ENCODE results near the gene MYH6. TPM values are rescaled to one million over a fixed set of nuclear protein-coding genes. Genes with fewer than 3 reads are reported as not detected.

MYH6 gene
- total RNA-seq, 1 experiment from 2014 or later: 0.09 TPM

DNA sequence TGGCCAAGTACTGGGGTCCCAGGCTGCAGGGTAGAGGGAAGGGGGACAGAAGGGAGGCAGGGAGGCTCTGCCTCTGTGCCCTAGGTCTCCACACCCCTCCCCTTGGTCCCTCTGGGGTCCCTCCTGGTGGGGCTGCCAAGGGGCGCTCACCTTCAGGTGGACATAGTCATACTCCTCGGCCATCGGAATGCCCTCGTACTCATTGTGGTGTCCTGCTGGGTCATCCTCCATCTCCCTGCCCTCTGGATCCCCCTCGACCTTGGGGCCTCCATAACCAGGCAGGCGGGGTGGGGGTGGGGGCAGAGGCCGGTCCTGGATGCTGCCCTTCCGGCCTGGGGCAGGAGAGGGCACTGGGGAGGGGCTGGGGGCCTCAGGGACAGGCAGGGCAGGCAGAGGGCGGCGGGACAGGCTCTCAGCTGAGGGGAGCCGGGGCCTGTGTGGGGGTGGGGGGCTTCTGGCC is 48.9 kb downstream of the MYH6 start:
- peaks cover 18% of the 10 kb centered on the region for H3K4me1 Mint-ChIP-seq
- POLR2A ChIA-PET: no interaction called here
- H3K36me3 Mint-ChIP-seq: peaks cover 17% of the 10 kb centered on the region
- no peak overlapping the region for H3K4me3 Mint-ChIP-seq
- H3K27ac Mint-ChIP-seq: no peak overlapping the region
- DNase-seq (ENCODE audit: low spot score) (no peak), ATAC-seq (no peak)
- CTCF ChIA-PET: interaction anchor here (1.6 to 6.5 kb wide), 5 partner anchors 13 to 239 kb away, joined by 6 to 95 read pairs (median 22); partner anchors contain the start of gene PPP1R3E
- H3K27me3 Mint-ChIP-seq (ENCODE audit: low read depth): peaks cover 11% of the 10 kb centered on the region
- TF ChIP-seq, protein P1, sequence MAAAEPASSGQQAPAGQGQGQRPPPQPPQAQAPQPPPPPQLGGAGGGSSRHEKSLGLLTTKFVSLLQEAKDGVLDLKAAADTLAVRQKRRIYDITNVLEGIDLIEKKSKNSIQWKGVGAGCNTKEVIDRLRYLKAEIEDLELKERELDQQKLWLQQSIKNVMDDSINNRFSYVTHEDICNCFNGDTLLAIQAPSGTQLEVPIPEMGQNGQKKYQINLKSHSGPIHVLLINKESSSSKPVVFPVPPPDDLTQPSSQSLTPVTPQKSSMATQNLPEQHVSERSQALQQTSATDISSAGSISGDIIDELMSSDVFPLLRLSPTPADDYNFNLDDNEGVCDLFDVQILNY (CRISPR knock-in tag; IDR thresholded peaks at IDR 0.05): no peak
- TF ChIP-seq, protein P2, sequence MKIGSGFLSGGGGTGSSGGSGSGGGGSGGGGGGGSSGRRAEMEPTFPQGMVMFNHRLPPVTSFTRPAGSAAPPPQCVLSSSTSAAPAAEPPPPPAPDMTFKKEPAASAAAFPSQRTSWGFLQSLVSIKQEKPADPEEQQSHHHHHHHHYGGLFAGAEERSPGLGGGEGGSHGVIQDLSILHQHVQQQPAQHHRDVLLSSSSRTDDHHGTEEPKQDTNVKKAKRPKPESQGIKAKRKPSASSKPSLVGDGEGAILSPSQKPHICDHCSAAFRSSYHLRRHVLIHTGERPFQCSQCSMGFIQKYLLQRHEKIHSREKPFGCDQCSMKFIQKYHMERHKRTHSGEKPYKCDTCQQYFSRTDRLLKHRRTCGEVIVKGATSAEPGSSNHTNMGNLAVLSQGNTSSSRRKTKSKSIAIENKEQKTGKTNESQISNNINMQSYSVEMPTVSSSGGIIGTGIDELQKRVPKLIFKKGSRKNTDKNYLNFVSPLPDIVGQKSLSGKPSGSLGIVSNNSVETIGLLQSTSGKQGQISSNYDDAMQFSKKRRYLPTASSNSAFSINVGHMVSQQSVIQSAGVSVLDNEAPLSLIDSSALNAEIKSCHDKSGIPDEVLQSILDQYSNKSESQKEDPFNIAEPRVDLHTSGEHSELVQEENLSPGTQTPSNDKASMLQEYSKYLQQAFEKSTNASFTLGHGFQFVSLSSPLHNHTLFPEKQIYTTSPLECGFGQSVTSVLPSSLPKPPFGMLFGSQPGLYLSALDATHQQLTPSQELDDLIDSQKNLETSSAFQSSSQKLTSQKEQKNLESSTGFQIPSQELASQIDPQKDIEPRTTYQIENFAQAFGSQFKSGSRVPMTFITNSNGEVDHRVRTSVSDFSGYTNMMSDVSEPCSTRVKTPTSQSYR (CRISPR knock-in tag; IDR thresholded peaks at IDR 0.05): no peak
- TF ChIP-seq KAT7 (CRISPR knock-in tag; IDR thresholded peaks at IDR 0.05; ENCODE audit: borderline replicate concordance) (no peak), CBFB (CRISPR knock-in tag; IDR thresholded peaks at IDR 0.05; ENCODE audit: low read depth) (no peak), TCF7 (CRISPR knock-in tag; IDR thresholded peaks at IDR 0.05; ENCODE audit: low read depth) (no peak), ZNF671 (CRISPR knock-in tag; IDR thresholded peaks at IDR 0.05) (no peak), SMAD3 (CRISPR knock-in tag; IDR thresholded peaks at IDR 0.05; ENCODE audit: borderline replicate concordance) (no peak), RORB (CRISPR knock-in tag; IDR thresholded peaks at IDR 0.05) (no peak), ZNF263 (CRISPR knock-in tag; IDR thresholded peaks at IDR 0.05; ENCODE audit: low read depth) (no peak), NR2C2 (CRISPR knock-in tag; IDR thresholded peaks at IDR 0.05) (no peak), ZNF423 (CRISPR knock-in tag; IDR thresholded peaks at IDR 0.05) (no peak), TP53 (CRISPR knock-in tag; IDR thresholded peaks at IDR 0.05) (no peak)
- TF ChIP-seq, protein P3, sequence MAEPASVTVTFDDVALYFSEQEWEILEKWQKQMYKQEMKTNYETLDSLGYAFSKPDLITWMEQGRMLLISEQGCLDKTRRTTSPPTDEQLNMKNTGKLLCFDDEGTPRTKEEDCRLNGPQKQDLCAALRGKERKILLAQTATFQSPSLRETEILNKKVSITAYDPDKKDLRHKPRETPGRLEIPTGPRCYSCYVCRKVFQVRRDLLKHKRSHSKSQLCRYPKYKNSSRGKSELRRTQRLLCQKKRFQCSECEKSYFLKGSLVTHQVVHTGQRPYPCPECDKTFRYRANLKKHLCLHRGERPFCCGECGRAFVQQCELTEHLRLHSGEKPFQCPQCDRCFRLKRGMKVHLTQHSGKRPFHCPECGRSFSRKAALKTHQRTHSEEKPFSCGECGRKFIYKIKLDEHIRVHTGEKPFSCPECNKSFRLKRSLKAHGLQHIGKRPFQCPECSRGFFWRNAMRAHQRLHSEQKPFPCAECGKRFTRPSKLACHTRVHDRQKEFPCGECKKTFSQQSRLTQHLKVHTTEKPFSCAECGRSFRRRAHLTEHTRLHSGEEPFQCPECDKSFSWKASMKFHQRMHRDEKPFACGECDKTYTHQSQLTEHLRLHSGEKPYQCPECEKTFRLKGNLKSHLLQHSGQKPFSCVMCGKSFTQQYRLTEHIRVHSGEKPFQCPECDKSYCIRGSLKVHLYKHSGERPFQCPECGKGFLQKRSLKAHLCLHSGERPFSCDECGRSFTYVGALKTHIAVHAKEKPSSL (CRISPR knock-in tag; conservative IDR thresholded peaks at IDR 0.05): no peak
- TF ChIP-seq, protein P4, sequence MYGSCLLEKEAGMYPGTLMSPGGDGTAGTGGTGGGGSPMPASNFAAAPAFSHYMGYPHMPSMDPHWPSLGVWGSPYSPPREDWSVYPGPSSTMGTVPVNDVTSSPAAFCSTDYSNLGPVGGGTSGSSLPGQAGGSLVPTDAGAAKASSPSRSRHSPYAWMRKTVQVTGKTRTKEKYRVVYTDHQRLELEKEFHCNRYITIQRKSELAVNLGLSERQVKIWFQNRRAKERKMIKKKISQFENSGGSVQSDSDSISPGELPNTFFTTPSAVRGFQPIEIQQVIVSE (CRISPR knock-in tag; IDR thresholded peaks at IDR 0.05; ENCODE audit: borderline replicate concordance): no peak
- TF ChIP-seq, protein P5, sequence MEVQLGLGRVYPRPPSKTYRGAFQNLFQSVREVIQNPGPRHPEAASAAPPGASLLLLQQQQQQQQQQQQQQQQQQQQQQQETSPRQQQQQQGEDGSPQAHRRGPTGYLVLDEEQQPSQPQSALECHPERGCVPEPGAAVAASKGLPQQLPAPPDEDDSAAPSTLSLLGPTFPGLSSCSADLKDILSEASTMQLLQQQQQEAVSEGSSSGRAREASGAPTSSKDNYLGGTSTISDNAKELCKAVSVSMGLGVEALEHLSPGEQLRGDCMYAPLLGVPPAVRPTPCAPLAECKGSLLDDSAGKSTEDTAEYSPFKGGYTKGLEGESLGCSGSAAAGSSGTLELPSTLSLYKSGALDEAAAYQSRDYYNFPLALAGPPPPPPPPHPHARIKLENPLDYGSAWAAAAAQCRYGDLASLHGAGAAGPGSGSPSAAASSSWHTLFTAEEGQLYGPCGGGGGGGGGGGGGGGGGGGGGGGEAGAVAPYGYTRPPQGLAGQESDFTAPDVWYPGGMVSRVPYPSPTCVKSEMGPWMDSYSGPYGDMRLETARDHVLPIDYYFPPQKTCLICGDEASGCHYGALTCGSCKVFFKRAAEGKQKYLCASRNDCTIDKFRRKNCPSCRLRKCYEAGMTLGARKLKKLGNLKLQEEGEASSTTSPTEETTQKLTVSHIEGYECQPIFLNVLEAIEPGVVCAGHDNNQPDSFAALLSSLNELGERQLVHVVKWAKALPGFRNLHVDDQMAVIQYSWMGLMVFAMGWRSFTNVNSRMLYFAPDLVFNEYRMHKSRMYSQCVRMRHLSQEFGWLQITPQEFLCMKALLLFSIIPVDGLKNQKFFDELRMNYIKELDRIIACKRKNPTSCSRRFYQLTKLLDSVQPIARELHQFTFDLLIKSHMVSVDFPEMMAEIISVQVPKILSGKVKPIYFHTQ (CRISPR knock-in tag; IDR thresholded peaks at IDR 0.05): no peak
- TF ChIP-seq, protein P6, sequence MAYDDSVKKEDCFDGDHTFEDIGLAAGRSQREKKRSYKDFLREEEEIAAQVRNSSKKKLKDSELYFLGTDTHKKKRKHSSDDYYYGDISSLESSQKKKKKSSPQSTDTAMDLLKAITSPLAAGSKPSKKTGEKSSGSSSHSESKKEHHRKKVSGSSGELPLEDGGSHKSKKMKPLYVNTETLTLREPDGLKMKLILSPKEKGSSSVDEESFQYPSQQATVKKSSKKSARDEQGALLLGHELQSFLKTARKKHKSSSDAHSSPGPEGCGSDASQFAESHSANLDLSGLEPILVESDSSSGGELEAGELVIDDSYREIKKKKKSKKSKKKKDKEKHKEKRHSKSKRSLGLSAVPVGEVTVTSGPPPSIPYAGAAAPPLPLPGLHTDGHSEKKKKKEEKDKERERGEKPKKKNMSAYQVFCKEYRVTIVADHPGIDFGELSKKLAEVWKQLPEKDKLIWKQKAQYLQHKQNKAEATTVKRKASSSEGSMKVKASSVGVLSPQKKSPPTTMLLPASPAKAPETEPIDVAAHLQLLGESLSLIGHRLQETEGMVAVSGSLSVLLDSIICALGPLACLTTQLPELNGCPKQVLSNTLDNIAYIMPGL (CRISPR knock-in tag; IDR thresholded peaks at IDR 0.05): no peak
- TF ChIP-seq, protein P7, sequence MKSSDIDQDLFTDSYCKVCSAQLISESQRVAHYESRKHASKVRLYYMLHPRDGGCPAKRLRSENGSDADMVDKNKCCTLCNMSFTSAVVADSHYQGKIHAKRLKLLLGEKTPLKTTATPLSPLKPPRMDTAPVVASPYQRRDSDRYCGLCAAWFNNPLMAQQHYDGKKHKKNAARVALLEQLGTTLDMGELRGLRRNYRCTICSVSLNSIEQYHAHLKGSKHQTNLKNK (CRISPR knock-in tag; IDR thresholded peaks at IDR 0.05): no peak
- TF ChIP-seq, protein P8, sequence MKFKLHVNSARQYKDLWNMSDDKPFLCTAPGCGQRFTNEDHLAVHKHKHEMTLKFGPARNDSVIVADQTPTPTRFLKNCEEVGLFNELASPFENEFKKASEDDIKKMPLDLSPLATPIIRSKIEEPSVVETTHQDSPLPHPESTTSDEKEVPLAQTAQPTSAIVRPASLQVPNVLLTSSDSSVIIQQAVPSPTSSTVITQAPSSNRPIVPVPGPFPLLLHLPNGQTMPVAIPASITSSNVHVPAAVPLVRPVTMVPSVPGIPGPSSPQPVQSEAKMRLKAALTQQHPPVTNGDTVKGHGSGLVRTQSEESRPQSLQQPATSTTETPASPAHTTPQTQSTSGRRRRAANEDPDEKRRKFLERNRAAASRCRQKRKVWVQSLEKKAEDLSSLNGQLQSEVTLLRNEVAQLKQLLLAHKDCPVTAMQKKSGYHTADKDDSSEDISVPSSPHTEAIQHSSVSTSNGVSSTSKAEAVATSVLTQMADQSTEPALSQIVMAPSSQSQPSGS (CRISPR knock-in tag; IDR thresholded peaks at IDR 0.05; ENCODE audit: borderline replicate concordance, low read depth): no peak
- H3K9me3 Mint-ChIP-seq: no peaks in the 10 kb centered on the region
